HL-60 (cell line): Measurements from ENCODE around the gene CDK8.

Experiments used
- DNase-seq, 2 experiments: peaks; one replicate each; pipeline ENCODE4 v3.0.0-alpha.2; 2010 to 2020; ENCODE audit warnings: low read depth in 1 of 2, low spot score in 1 of 2
- H3K27ac ChIP-seq: fragments of 250-450 bp; sonication (Bioruptor Pico); replicated peaks from 2 replicates; pipeline ENCODE4 v1.5.1; 2020; ENCODE audit warnings: mild to moderate bottlenecking, moderate library complexity
- H3K27me3 ChIP-seq: fragments of 250-450 bp; sonication (Bioruptor Pico); 2 replicates; pipeline ENCODE4 v1.5.1; 2021; ENCODE audit warnings: mild to moderate bottlenecking, moderate library complexity; ENCODE audit not compliant: insufficient read depth, poor library complexity, severe bottlenecking
- H3K4me3 ChIP-seq: replicated peaks from 2 replicates; pipeline ENCODE4 v1.5.1; 2011; ENCODE audit warnings: mild to moderate bottlenecking, control low read depth, low read length; ENCODE audit not compliant: insufficient read depth
- GABPA ChIP-seq: IDR thresholded peaks from 2 replicates; pipeline ENCODE4 v1.6.1; 2012; ENCODE audit warnings: low read depth
- POLR2AphosphoS5 ChIP-seq: IDR thresholded peaks from 2 replicates; pipeline ENCODE4 v1.6.1; 2012; ENCODE audit warnings: low read depth
- SPI1 ChIP-seq: IDR thresholded peaks from 2 replicates; pipeline ENCODE4 v1.6.1; 2012; ENCODE audit warnings: low read depth, mild to moderate bottlenecking, borderline replicate concordance
- TF ChIP-seq, protein P1 (sequence below): IDR thresholded peaks from 2 replicates; pipeline ENCODE4 v1.6.1; 2012; ENCODE audit warnings: low read depth; ENCODE audit not compliant: insufficient replicate concordance
- TF ChIP-seq, protein P2 (sequence below): IDR thresholded peaks from one replicate; pipeline ENCODE4 v1.5.1; 2011; ENCODE audit warnings: low read length, control low read depth, inconsistent platforms; ENCODE audit not compliant: insufficient read depth

The CDK8 gene

DNA sequence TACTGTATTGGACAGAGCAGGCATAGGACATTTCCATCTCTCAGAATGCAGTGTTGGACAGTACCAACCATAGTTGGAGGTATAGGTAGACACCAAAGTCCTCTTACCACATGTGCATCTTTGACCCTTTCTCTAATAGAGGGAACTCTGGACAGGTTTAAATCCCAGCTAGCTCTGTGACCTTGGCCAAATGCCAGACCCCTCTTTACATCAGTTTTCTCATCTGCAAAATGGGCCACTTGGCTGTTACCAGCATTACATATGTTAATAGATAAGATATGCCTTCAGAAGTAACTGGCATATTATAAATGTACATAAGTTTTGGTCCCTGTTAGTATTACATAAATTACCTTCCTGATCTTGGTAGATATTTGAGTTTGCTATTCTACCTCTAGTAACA is 54.3 kb downstream of the CDK8 start:
- Histone ChIP-seq H3K27ac (no peak overlapping the region), H3K4me3 (no peak overlapping the region), H3K27me3 (no peaks in the 10 kb centered on the region)
- TF ChIP-seq POLR2AphosphoS5 (no peak), SPI1 (no peak), GABPA (no peak)
- TF ChIP-seq, protein P1, sequence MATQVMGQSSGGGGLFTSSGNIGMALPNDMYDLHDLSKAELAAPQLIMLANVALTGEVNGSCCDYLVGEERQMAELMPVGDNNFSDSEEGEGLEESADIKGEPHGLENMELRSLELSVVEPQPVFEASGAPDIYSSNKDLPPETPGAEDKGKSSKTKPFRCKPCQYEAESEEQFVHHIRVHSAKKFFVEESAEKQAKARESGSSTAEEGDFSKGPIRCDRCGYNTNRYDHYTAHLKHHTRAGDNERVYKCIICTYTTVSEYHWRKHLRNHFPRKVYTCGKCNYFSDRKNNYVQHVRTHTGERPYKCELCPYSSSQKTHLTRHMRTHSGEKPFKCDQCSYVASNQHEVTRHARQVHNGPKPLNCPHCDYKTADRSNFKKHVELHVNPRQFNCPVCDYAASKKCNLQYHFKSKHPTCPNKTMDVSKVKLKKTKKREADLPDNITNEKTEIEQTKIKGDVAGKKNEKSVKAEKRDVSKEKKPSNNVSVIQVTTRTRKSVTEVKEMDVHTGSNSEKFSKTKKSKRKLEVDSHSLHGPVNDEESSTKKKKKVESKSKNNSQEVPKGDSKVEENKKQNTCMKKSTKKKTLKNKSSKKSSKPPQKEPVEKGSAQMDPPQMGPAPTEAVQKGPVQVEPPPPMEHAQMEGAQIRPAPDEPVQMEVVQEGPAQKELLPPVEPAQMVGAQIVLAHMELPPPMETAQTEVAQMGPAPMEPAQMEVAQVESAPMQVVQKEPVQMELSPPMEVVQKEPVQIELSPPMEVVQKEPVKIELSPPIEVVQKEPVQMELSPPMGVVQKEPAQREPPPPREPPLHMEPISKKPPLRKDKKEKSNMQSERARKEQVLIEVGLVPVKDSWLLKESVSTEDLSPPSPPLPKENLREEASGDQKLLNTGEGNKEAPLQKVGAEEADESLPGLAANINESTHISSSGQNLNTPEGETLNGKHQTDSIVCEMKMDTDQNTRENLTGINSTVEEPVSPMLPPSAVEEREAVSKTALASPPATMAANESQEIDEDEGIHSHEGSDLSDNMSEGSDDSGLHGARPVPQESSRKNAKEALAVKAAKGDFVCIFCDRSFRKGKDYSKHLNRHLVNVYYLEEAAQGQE, result no peak
- TF ChIP-seq, protein P2, sequence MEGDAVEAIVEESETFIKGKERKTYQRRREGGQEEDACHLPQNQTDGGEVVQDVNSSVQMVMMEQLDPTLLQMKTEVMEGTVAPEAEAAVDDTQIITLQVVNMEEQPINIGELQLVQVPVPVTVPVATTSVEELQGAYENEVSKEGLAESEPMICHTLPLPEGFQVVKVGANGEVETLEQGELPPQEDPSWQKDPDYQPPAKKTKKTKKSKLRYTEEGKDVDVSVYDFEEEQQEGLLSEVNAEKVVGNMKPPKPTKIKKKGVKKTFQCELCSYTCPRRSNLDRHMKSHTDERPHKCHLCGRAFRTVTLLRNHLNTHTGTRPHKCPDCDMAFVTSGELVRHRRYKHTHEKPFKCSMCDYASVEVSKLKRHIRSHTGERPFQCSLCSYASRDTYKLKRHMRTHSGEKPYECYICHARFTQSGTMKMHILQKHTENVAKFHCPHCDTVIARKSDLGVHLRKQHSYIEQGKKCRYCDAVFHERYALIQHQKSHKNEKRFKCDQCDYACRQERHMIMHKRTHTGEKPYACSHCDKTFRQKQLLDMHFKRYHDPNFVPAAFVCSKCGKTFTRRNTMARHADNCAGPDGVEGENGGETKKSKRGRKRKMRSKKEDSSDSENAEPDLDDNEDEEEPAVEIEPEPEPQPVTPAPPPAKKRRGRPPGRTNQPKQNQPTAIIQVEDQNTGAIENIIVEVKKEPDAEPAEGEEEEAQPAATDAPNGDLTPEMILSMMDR, result no peak
- no peak for DNase-seq

DNA sequence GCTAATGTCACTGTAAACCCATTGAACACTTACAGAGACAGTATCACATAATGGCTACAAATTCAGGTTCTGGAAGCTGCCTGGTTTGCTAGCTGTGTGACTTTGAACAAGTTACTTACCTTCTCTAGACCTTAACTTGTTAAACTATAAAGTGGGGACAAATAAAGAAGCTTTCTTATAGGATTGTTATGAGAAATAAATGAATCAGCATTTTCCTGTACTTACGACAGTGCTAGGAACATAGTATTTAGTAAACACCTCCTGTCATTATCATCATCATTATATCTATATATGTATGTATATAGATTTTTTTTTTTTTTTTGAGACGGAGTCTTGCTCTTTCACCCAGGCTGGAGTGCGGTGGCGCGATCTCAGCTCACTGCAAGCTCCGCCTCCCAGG is 54.9 kb downstream of the CDK8 start:
- no peaks in the 10 kb centered on the region for H3K27me3 ChIP-seq
- H3K4me3 ChIP-seq, result no peak overlapping the region
- no peak for DNase-seq
- TF ChIP-seq, protein P1, result no peak
- TF ChIP-seq SPI1, result no peak
- TF ChIP-seq GABPA, result no peak
- TF ChIP-seq, protein P2, result no peak
- TF ChIP-seq POLR2AphosphoS5, result no peak
- H3K27ac ChIP-seq, result no peak overlapping the region

DNA sequence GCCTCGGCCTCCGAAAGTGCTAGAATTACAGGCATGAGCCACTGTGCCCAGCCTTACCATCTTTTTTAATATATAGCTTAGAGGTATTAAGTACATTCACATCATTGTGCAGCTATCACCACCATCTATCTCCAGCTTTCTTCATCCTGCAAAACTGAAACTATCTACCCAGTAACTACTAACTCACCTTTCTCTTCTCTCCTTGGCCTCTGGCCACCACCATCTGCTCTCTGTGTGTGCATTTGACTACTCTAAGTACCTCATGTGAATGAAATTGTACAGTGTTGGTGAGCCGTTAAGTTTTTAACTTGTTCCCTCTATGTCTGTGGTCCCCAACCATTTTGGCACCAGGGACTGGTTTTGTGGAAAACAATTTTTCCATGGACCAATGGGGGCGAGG is 56.1 kb downstream of the CDK8 start:
- TF ChIP-seq, protein P2, result no peak
- TF ChIP-seq GABPA (no peak), SPI1 (no peak), POLR2AphosphoS5 (no peak)
- TF ChIP-seq, protein P1, result no peak
- no peaks in the 10 kb centered on the region for H3K27me3 ChIP-seq
- no peak for DNase-seq
- no peak overlapping the region for H3K4me3 ChIP-seq
- no peak overlapping the region for H3K27ac ChIP-seq
